GM13977 (cell line): ENCODE measurements around the gene CARD18.

Source experiments
- DNase-seq: peaks from one replicate; pipeline ENCODE4 v3.0.0; 2012; ENCODE audit warnings: low spot score
- CTCF ChIP-seq: IDR thresholded peaks from 2 replicates; pipeline ENCODE4 v1.5.1; 2012; ENCODE audit warnings: mild to moderate bottlenecking, control low read depth; ENCODE audit not compliant: insufficient read depth; ENCODE audit errors: extremely low read depth, missing control alignments
- in situ Hi-C: fragments of 300-500 bp; cut with MboI; formaldehyde crosslinking; loops from one replicate; pipeline ENCODE4 v1.12.0; 2022; ENCODE audit warnings: low sequenced_read_pairs, low pct_unique_long_range_greater_than_20kb, mixed read lengths, inconsistent platforms; ENCODE audit not compliant: unreplicated experiment

The CARD18 gene

GRCh38 chr11:105139669-105140068 lies at the start of gene CARD18:
CARD18 (minus strand) TSS chr11:105139769; CDS start chr11:105139726, 43 bp downstream.
- in situ Hi-C loops: no loop called here
- TF ChIP-seq CTCF: no peak
- no peak for DNase-seq

DNA sequence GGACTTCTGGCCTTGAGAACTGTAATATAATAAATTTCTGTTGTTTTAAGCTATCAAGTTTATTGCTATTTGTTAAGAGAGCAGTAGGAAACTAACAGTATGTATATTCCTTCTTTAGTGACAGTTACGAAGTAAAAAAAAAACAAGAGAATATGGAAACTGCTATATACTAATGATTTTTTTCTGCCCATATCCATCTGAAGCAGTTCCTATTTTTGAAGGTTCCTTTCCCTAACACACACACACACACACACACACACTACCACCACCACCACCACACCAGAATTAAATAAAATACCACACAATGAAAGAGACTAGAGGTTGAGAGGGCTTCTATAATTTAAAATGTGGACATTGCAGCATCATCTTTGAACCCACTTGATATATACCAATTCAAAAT lies 44.4 kb upstream of the CARD18 start:
- no peak for DNase-seq
- in situ Hi-C loops: no loop called here
- no peak for TF ChIP-seq CTCF

DNA sequence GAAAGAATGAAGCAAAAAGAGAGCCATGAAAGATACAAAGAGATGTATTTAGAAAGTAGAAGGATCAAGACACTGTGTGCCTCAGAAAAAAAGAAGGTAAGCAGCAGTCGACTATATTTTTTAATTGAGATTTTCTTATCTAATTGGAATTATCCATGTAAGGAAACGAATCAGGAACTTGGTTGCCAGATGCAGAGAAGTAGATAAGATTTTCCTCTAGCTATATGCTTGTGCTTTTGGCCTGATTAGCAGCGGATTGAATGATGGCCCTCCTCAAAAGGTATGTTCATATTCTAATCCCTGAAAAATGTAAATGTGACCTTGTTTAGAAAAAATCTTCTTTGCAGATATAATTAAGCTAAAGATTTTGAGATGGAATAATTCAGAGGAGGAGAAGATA lies 43.9 kb upstream of the CARD18 start:
- in situ Hi-C loops: no loop called here
- TF ChIP-seq CTCF: no peak
- no peak for DNase-seq

- no peak for DNase-seq
- no peak for TF ChIP-seq CTCF
- in situ Hi-C loops: no loop called here
Observed at GRCh38 chr11:105181521-105181920, 42.0 kb upstream of the CARD18 start.

DNA sequence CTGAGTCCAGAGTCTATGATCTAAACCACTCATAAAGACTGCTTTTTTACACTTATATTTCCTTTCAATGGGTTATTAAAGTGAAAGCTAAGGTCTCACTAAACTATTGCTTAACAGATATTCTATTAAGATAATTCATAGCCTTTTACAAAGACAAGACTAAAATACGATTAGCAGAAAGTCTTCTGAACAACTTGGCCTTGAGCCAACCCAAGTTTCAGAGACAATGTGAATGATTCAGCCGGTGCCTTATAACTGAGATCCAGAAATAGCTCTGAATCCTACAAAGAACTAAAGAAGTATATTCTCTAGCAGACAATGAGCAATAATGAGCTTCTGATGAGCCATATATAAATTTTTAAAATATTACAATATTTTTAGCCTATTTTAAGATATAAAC lies 41.5 kb upstream of the CARD18 start:
- DNase-seq: no peak
- in situ Hi-C loops: no loop called here
- TF ChIP-seq CTCF: no peak

DNA sequence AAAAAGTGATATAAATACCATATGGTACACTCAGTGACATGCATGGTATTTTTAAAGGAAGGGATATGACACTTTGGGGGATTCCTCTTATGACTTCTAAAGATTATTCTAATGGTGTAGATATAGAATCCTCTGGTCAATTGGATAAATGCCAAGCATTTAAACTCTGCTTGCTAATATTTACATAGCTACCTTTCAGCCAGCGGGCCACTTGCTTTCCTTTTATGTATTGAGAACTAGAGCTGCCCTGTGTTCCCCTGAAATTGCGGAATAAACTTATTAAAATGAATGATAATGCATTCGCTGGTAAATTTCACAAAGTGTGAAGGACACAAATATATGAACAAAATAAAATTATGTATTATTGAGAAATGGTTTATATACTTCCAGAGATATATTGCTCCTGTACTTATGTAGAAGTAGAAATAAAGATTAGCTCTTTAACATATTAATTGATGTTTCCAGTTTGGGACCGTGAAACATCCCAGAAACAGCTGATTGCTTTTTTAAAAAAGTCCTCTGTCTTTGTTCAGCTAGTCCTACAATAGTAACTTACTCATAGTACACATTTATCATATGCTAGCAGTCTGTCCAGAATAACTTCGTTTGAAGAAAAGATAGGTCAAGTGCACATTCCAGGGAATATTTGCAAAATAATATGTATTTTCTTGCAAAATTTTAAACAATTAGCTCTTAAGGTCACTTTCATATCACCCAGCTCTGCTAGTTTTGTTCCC lies 40.1 kb upstream of the CARD18 start:
- no peak for DNase-seq
- no peak for TF ChIP-seq CTCF
- in situ Hi-C loops: no loop called here
